ENCODE results near the gene TMEM229B.

Gene TMEM229B

DNA sequence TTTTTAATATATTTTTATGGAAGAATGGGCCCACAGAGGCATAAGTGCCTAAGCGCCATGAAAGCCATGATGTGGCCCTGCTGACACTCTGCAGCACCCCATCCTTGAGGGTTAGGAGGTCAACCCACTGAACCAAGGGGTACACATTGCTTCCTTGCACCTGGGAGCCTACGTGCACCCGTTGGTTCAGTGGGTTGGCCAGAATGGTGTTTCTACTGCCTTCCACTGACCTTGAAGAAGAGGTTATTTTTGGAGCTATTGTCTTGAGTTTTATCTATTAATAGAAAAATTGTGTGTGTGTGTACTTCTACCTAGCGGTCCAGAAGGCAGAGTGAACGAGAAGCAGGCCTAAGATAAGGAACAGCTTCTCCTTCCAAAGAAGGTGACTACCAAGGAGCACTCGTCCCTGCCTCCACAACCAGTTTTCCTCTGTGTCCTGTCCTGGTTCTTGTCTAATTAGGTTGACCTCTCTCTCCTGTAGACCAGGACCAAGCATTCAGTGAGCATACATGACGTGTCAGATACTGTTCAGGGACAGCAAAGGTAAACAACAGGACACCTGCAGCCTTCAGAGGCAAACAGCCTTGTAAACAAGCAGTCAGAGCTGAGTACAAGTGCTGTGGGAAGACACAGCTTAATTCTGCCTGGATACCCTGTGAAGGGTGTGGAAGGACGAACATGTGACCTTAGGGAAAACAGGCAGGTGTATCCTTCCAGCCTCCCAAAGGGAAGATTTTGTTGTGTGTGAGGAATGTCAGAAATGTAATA lies 46.2 kb downstream of the TMEM229B start:
- no peak for TF ChIP-seq POLR2A (IDR thresholded peaks at IDR 0.05; ENCODE audit: low read depth, low read length)
- FAIRE-seq, result no peak
- no peak for DNase-seq (ENCODE audit: insufficient read length, low spot score)

DNA sequence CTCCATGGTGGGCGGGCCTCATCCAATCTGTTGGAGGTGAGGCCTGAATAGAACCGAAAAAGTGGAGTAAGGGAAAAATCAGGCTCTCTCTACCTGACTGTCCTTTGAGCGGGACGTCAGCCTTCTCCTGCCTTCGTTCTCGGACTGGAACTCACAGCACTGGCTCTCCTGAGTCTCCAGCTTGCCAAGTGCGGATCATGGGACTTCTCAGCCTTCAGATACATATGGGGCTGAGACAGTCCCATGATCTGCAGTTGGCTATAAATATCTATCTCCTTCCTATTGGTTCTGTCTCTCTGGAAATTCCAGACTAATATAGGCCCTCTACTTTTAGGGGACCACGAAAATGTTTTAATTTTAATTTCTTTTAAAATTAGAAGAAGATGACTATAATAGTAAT lies 46.8 kb downstream of the TMEM229B start:
- TF ChIP-seq POLR2A (IDR thresholded peaks at IDR 0.05; ENCODE audit: low read depth, low read length), result no peak
- DNase-seq (ENCODE audit: insufficient read length, low spot score) (no peak), FAIRE-seq (no peak)

DNA sequence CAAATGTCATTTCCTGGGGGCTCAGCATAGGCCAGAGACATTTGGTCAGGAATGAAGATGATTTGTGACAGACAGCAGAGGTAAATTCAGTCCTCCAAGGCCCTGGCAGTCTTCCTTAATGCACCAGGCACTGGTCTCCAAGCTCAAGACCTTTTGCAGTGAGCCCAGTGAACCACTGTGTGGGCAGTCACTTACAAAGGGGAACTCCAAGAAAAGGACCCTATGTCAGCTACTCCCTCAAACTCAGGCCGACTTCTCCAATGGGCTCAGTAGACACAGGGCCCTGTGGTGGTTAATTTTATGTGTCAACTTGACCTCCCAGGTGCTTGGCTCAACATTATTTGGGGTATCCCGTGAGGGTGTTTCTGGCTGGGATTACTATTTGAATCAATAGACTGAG lies 47.3 kb downstream of the TMEM229B start:
- DNase-seq (ENCODE audit: insufficient read length, low spot score) (no peak), FAIRE-seq (no peak)
- no peak for TF ChIP-seq POLR2A (IDR thresholded peaks at IDR 0.05; ENCODE audit: low read depth, low read length)

DNA sequence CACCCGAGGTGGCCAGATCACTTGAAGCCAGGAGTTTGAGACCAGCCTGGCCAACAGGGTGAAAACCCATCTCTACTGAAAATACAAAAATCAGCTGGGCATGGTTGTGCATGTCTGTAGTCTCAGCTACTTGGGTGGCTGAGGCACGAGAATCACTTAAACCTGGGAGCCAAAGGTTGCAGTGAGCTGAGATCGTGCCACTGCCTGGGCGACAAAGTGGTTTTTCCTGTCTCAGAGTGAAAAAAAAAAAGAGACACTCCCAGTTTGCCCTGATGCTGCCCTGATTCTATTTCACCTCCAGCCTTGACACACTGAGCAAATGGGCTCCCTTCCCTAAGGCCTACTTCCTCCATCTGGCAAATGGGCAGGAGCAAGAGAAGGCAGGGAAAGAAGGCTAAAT lies 48.0 kb downstream of the TMEM229B start:
- no peak for TF ChIP-seq POLR2A (IDR thresholded peaks at IDR 0.05; ENCODE audit: low read depth, low read length)
- FAIRE-seq (no peak), DNase-seq (ENCODE audit: insufficient read length, low spot score) (no peak)

DNA sequence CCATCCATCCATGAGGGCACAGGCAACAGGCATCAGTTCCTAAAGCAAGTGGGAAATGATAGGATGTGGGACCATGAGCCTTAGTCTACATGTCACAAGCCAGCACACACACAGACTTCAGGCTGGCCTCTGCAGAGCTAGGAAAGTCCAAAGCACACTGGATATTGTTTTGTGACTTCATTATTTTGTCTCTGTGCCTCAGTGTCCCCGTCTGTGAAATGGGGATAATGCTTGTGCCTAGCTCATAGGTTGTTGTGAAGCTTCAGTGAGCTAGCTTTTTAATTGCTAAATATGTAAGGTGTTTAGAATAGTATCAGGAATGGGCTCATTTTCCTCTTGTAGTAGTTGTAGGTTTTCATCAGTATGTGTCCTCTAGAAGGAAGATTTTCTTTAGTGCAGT lies 49.6 kb downstream of the TMEM229B start:
- no peak for TF ChIP-seq POLR2A (IDR thresholded peaks at IDR 0.05; ENCODE audit: low read depth, low read length)
- FAIRE-seq (no peak), DNase-seq (ENCODE audit: insufficient read length, low spot score) (no peak)

DNA sequence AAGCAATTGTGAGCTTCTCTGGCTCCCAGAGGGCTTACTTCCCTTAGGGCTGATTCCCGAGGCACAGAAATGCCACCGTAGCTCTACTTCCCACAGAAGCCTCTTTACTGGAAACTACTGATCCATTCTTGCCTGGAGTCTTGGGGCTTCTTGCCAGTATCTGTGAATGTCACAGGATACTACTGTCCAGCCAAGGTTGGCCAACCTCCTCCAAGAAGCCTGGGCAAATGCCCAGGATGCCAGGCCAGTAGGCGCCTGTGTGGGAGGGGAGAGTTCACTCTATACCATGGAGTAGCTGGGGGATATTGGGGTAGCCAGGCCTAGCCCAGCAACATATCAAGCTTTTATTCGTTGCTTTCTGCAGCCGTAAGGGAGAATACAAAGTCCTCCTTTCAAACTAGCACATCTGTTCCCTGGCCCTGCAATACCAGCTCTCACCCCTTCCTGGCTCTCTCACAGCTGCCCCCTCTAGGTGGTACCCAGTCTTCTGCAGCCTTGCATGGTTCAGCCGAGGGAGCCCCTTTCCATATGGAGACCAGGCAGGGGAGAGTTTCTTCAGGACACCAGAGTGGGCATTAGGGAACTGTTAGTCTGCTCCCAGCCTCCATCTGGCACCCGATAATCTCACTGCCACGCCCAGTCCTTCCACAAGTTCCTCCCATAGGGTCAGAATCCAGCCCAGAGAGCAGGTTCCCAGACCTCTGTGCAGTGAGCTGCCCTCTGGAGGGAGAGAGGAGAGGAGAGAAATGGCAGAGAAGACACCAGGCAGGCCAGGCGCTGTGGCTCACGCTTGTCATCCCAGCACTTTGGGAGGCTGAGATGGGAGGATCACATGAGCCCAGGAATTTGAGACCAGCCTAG lies 52.3 kb downstream of the TMEM229B start:
- DNase-seq (ENCODE audit: insufficient read length, low spot score) (no peak), FAIRE-seq (no peak)
- no peak for TF ChIP-seq POLR2A (IDR thresholded peaks at IDR 0.05; ENCODE audit: low read depth, low read length)

DNA sequence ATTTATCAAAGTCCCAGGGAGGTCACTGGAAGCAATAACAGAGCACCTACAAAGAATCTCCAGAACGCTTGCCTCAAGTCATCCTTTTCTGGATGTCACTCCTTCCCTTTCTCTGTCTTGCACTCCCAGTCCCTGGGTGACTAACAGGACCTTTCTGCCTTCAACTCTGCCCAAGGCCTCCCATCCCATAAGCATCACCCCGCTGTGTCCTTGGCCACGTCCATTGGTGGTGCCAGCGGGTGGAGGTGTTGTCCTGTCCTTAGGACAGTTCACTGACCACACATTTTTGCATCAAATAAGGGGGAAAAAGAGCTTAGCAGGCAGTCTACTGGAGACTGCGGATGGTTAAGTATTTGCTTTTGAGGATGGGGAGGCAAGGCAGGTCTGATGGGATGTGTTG lies 52.9 kb downstream of the TMEM229B start:
- no peak for TF ChIP-seq POLR2A (IDR thresholded peaks at IDR 0.05; ENCODE audit: low read depth, low read length)
- DNase-seq (ENCODE audit: insufficient read length, low spot score), result no peak
- FAIRE-seq, result no peak

DNA sequence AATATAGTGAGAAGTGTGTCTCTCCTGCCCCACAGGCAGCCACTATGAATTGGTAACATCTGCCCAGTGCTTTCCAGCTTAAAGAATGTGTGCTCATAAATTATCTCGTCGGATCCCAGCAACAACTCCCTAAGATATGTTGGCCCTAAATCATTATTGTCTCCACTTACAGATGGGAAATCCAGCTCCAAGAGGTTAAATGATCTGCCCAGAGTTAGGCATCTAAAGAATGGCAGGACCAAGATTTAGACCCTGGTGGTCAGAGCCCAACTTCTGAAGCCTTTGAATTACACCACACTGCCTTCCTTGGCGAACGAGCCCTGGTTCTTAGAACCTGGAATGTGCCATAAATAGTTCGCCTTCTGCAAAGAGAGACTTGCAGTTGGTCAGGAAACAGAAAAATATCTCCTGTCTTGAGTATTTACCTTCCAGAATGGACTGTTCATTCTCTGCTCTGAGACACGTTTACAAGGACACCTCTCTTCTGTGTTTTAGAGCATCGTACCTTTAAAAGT lies 56.4 kb downstream of the TMEM229B start:
- no peak for TF ChIP-seq POLR2A (IDR thresholded peaks at IDR 0.05; ENCODE audit: low read depth, low read length)
- DNase-seq (ENCODE audit: insufficient read length, low spot score) (no peak), FAIRE-seq (no peak)

DNA sequence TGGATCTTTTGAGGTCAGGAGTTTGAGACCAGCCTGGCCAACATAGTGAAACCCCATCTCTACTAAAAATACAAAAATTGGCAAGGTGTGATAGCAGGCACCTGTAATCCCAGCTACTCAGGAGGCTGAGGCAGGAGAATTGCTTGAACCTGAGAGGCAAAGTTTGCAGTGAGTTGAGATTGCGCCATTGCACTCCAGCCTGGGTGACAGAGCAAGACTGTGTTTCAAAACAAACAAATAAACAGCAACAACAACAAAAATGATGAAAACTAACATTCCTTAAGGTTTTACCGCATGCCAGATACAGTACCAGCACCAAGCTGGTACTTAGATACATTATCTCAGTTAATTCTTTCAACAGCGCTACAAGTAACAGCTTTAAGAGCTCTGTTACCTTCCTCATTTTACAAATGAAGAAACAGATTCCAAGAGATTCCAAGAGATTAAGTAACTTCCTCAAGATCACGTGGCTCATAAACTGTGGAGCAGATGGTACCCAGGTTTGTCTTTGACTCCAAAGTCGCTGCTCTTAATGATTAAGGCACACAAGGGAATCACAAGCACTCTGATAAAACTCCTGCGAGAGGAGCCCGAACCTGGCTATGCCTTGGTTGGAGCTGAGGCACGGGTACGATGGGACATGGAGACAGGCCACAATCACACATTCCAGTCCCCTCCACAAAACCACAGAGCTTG lies 58.9 kb downstream of the TMEM229B start:
- DNase-seq (ENCODE audit: insufficient read length, low spot score) (no peak), FAIRE-seq (no peak)
- TF ChIP-seq POLR2A (IDR thresholded peaks at IDR 0.05; ENCODE audit: low read depth, low read length), result no peak

DNA sequence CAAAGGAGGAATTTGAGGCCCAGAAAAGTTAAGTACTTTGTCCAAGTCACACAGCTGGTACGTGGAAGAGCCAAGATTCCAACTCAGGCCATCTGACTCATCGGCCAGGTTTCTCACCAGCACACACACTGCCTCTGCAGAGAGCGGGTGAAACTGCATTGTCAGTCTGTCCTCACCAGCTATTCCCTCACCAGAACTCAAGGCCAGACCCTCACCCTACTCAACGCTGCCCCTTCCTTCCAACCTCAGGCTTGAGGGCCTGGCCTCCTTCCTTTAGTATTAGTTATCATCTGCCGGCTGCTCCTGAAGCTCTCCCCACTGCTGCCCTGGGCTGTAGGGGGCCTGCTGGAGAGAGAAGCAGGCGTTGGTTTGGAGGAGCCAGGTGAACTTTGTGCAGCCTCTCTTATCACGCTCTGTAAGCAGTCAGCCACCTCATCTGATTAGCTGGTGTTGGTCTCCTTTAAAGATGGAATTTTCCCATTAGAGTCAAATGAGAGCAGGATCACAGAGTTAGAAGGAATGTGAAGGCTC lies 60.0 kb downstream of the TMEM229B start:
- FAIRE-seq (peak; percentile 87), DNase-seq (ENCODE audit: insufficient read length, low spot score) (no peak)
- no peak for TF ChIP-seq POLR2A (IDR thresholded peaks at IDR 0.05; ENCODE audit: low read depth, low read length)

DNA sequence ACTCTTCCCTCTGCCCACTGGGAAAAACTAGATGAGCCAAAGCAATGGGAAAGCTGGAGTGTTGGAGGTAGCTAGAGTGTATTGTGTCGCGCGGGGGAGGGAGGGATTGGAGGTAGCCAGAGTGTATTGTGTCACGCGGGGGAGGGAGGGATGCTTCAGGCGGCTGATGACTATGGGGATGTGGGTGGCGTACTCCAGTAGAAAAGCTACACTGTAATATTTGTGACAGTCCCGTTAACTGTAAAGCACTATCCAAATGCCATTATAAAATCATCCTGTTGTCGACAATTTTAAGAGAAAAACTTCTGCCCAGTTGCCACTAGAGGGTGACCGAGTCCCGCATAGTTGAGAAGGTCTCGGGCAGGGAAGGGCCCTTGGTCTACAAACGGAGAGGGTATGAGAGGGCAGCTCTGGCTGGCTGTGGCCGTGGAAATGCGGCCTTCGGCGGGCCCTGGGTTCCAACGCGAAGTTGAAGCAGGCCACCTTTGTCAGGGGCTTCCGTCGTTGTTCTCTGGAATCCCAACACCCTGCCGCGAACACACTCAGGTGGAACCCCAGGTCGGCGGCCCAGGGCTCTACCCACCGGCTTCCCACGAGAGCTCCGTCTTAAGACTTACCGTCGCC lies 61.4 kb downstream of the TMEM229B start:
- DNase-seq (ENCODE audit: insufficient read length, low spot score) (peak; percentile 61), FAIRE-seq (peak; percentile 61)
- no peak for TF ChIP-seq POLR2A (IDR thresholded peaks at IDR 0.05; ENCODE audit: low read depth, low read length)

DNA sequence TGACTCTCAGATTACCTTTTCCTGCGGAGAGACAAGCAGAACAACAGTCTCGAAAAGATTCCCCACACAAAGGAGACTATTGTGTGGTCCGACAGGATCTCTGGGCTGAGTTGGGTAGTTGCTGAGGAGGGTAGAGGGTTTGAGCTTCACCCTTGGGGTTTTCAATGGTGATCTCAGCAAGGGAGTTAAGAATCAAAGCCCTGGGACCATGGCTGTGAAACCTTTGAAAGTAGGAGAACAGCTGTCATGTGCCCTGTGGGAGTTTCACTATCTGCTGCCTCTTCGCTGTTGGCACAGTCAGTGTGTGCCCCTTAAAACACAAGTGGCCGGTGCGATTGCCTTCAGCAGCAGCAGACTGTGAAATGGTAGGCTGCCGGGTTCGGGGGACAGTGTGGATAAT lies 62.4 kb downstream of the TMEM229B start:
- TF ChIP-seq POLR2A (IDR thresholded peaks at IDR 0.05; ENCODE audit: low read depth, low read length), result no peak
- DNase-seq (ENCODE audit: insufficient read length, low spot score) (no peak), FAIRE-seq (no peak)

DNA sequence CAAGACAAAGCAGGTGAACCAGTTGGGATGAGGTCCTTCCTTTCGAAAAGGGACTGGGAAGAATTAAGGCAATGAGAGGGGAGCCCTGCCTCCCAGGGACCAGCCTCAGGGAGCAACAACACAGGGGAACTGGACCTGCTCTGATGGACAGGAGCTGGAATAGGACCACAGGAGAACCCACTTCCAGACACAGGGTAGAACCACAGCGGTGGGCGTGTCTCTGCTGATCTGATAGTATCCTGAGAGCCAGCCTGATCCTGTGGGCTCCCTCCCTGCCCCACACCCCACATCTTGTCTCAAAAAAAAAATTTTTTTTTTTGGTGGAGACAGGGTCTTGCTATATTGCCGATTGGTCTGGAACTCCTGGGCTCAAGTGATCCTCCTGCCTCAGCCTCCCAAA lies 62.9 kb downstream of the TMEM229B start:
- FAIRE-seq (no peak), DNase-seq (ENCODE audit: insufficient read length, low spot score) (no peak)
- TF ChIP-seq POLR2A (IDR thresholded peaks at IDR 0.05; ENCODE audit: low read depth, low read length), result no peak
